Mesothelial cell of epicardium (in vitro differentiated cells): ENCODE data around the gene RNASEH2C. TPM values are rescaled to one million over a fixed set of nuclear protein-coding genes. Genes with fewer than 3 reads are reported as not detected.

Experiments
- DNase-seq, 2 experiments: peaks; one replicate each; pipeline ENCODE4 v3.0.0; 2021; ENCODE audit warnings: low spot score in 2 of 2; ENCODE audit not compliant: unreplicated experiment in 2 of 2
- H3K27ac Mint-ChIP-seq: 2 replicates; pipeline ENCODE4 v1.8.0; 2021; ENCODE audit warnings: mixed read lengths
- H3K27me3 Mint-ChIP-seq: 2 replicates; pipeline ENCODE4 v1.8.0; 2021; ENCODE audit warnings: low read depth, mixed read lengths
- H3K36me3 Mint-ChIP-seq: 2 replicates; pipeline ENCODE4 v1.8.0; 2021; ENCODE audit warnings: mixed read lengths
- H3K4me1 Mint-ChIP-seq: 2 replicates; pipeline ENCODE4 v1.8.0; 2021; ENCODE audit warnings: mixed read lengths
- H3K4me3 Mint-ChIP-seq: 2 replicates; pipeline ENCODE4 v1.8.0; 2021; ENCODE audit warnings: mild to moderate bottlenecking, moderate library complexity, mixed read lengths
- H3K9me3 Mint-ChIP-seq: 2 replicates; pipeline ENCODE4 v1.8.0; 2021; ENCODE audit warnings: mixed read lengths
- total RNA-seq: library from RNA; stranded (reverse); gene quantifications from 3 replicates; pipeline ENCODE4 v1.2.1, GENCODE V29; 2021
- TF ChIP-seq, protein P1 (sequence below): fragments of 200-600 bp; sonication (generic); IDR thresholded peaks from one replicate; pipeline ENCODE4 v1.5.0; 2021; ENCODE audit warnings: antibody characterized with exemption; ENCODE audit not compliant: unreplicated experiment

The RNASEH2C gene
- total RNA-seq, 1 donor from 2014 or later = 45.0 TPM

DNA sequence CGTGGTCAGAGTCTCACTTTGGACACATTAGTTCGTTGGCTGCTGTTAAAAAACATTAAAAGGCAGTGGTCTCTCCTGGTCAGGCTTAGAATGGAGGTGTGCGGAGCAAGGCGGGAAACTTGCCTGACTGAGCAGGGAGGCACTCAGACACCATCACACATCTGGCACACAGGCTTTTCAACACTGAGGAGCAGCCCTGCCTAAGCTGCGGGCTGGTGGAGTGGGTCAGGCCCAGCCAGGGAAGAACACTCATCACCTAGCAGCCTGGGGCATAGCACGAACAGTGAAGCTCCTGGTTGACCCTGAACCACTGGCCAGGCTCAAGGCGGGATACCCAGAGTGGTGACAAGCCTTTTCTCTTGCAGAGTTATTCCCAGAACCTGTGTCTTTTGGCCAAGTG lies 4.3 kb downstream of the RNASEH2C start:
- Mint-ChIP-seq H3K27ac (no peak overlapping the region), H3K36me3 (peaks cover 28% of the 10 kb centered on the region), H3K4me3 (no peak overlapping the region), H3K27me3 (no peaks in the 10 kb centered on the region), H3K4me1 (peaks cover 27% of the 10 kb centered on the region), H3K9me3 (no peaks in the 10 kb centered on the region)
- DNase-seq = no peak
- TF ChIP-seq, protein P1, sequence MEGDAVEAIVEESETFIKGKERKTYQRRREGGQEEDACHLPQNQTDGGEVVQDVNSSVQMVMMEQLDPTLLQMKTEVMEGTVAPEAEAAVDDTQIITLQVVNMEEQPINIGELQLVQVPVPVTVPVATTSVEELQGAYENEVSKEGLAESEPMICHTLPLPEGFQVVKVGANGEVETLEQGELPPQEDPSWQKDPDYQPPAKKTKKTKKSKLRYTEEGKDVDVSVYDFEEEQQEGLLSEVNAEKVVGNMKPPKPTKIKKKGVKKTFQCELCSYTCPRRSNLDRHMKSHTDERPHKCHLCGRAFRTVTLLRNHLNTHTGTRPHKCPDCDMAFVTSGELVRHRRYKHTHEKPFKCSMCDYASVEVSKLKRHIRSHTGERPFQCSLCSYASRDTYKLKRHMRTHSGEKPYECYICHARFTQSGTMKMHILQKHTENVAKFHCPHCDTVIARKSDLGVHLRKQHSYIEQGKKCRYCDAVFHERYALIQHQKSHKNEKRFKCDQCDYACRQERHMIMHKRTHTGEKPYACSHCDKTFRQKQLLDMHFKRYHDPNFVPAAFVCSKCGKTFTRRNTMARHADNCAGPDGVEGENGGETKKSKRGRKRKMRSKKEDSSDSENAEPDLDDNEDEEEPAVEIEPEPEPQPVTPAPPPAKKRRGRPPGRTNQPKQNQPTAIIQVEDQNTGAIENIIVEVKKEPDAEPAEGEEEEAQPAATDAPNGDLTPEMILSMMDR = no peak

DNA sequence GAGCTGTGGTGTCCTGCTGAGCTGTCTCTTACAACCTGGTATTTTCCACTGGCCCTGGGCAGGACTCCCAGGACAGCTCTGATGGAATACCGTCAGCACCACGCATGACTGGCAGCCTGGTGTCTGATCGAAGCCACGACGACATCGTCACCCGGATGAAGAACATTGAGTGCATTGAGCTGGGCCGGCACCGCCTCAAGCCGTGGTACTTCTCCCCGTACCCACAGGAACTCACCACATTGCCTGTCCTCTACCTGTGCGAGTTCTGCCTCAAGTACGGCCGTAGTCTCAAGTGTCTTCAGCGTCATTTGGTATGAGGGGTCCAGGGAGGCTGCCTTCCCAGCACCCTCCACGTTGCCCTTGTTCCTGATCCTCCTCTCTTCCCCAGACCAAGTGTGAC lies 6.2 kb downstream of the RNASEH2C start:
- Mint-ChIP-seq H3K27ac (no peak overlapping the region), H3K9me3 (no peaks in the 10 kb centered on the region), H3K4me3 (peak overlapping the region; percentile 10), H3K36me3 (peaks cover 28% of the 10 kb centered on the region), H3K4me1 (peaks cover 19% of the 10 kb centered on the region), H3K27me3 (no peaks in the 10 kb centered on the region)
- no peak for DNase-seq
- TF ChIP-seq, protein P1 = no peak

DNA sequence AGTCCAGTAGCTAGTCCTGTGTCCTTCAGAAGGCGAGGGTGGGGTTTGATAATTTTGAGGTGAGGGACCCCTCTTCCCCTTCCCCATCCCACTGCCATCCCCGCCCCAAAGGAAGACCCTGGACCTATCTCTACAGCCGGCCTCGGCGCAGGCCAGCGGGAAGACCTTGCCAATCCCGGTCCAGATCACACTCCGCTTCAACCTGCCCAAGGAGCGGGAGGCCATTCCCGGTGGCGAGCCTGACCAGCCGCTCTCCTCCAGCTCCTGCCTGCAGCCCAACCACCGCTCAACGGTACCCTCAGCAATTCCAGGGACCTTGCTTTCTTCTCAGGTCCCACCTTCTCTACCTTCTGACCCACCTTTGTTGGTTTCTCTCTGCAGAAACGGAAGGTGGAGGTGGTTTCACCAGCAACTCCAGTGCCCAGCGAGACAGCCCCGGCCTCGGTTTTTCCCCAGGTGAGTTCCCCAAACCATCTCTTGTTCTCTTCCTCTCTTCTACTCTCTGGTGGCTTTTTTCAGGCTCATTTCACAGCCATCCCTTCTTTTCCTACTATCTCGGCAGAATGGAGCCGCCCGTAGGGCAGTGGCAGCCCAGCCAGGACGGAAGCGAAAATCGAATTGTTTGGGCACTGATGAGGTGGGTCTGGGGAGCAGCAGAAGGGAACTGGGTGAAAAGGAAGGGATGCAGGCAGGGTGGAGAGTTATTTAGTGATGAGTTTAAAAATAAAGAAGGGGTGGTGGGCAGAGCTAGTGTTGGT lies 7.2 kb downstream of the RNASEH2C start:
- no peaks in the 10 kb centered on the region for H3K9me3 Mint-ChIP-seq
- H3K4me1 Mint-ChIP-seq = peaks cover 12% of the 10 kb centered on the region

DNA sequence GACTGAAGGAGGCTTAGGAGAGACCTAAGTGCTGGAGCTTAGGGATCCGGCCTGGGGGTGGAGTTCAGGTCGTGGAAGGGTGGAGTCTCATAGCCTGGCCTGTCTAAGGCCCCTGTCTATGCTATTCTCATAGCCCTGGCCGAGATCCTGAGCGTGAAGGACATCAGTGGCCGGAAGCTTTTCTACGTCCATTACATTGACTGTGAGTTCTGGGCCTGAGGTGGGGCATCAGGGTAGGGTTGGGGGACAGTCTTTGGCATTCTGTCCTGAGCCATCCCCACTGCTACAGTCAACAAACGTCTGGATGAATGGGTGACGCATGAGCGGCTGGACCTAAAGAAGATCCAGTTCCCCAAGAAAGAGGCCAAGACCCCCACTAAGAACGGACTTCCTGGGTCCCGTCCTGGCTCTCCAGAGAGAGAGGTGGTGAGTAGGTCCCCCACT lies 7.9 kb downstream of the RNASEH2C start:
- Mint-ChIP-seq H3K27me3 (no peaks in the 10 kb centered on the region), H3K36me3 (peaks cover 28% of the 10 kb centered on the region), H3K9me3 (no peaks in the 10 kb centered on the region), H3K27ac (peak overlapping the region; percentile 99), H3K4me3 (peak overlapping the region; percentile 92), H3K4me1 (peaks cover 12% of the 10 kb centered on the region)
- no peak for DNase-seq
- TF ChIP-seq, protein P1 = no peak

More for the DNA sequence above, 7.2 kb downstream of the RNASEH2C start:
- DNase-seq = no peak
- H3K27ac Mint-ChIP-seq = peak overlapping the region; percentile 39
- TF ChIP-seq, protein P1 = no peak
- H3K4me3 Mint-ChIP-seq = peak overlapping the region; percentile 92
- H3K36me3 Mint-ChIP-seq = peaks cover 28% of the 10 kb centered on the region
- no peaks in the 10 kb centered on the region for H3K27me3 Mint-ChIP-seq

DNA sequence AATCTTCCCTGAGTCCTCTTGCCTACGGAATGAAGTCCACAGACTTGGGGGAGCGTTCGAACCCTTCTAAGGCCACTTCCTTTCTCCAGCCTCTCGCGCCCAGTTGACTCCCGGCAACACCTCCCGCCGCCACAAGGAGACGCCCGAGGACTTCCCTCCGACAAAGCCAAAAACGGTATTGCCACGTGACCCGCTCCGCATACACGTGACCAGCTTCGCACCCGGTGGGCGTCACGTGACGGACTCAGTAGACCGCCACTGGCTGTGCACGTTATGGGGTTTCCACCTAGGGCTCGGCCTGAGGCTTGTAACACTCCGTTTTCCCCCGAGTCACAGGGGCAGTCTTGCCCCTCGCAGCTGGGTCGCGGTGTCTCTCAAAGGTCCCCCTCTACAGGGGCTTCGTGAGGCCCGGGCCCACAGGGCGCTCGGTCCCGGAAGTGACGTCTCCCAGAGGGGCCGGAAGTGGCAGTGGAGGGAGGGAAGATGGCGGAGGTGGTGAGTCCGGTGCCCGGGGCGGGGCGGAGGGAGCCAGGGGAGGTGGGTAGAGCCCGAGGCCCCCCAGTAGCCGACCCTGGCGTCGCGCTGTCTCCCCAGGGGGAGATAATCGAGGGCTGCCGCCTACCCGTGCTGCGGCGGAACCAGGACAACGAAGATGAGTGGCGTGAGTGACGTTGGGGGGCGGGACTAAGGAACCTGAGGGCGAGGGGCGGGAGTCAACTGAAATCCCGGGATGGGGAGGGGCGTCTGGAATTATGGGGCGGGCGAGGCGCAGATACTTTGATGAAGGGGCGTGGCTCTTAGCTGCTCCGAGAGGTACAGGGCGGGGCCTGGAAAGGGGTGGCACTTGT lies 8.6 kb downstream of the RNASEH2C start, which contains the start of gene KAT5:
Gene KAT5, plus strand, starts transcription at position 468 of the 848 bp plus-strand sequence. Its CDS starts 16 bp downstream, at position 484.
- peaks cover 9% of the 10 kb centered on the region for H3K4me1 Mint-ChIP-seq
- H3K9me3 Mint-ChIP-seq = no peaks in the 10 kb centered on the region
- peak within 1 kb of the TSS; percentile 92 for H3K4me3 Mint-ChIP-seq
- DNase-seq = peak; percentile 96 to 99
- TF ChIP-seq, protein P1 = peak; percentile 99
- H3K36me3 Mint-ChIP-seq = peaks cover 21% of the 10 kb centered on the region
- no peaks in the 10 kb centered on the region for H3K27me3 Mint-ChIP-seq
- peak within 1 kb of the TSS; percentile 99 for H3K27ac Mint-ChIP-seq
